DOHH2 (cell line): Measurements from ENCODE around the gene SEPTIN8.

ENCODE experiments used
- EZH2phosphoT487 ChIP-seq: fragments of 200-600 bp; sonication (generic); IDR thresholded peaks from 2 replicates; pipeline ENCODE4 v1.6.1; 2017; ENCODE audit warnings: borderline replicate concordance, mild to moderate bottlenecking, antibody characterized with exemption, low read length, moderate library complexity, mixed read lengths
- TF ChIP-seq, protein P1 (sequence below): fragments of 200-600 bp; sonication (generic); IDR thresholded peaks from one replicate; pipeline ENCODE4 v1.5.1; 2014; ENCODE audit warnings: antibody characterized with exemption, mild to moderate bottlenecking, low read depth, low read length; ENCODE audit not compliant: poor library complexity, severe bottlenecking

- TF ChIP-seq, protein P1, sequence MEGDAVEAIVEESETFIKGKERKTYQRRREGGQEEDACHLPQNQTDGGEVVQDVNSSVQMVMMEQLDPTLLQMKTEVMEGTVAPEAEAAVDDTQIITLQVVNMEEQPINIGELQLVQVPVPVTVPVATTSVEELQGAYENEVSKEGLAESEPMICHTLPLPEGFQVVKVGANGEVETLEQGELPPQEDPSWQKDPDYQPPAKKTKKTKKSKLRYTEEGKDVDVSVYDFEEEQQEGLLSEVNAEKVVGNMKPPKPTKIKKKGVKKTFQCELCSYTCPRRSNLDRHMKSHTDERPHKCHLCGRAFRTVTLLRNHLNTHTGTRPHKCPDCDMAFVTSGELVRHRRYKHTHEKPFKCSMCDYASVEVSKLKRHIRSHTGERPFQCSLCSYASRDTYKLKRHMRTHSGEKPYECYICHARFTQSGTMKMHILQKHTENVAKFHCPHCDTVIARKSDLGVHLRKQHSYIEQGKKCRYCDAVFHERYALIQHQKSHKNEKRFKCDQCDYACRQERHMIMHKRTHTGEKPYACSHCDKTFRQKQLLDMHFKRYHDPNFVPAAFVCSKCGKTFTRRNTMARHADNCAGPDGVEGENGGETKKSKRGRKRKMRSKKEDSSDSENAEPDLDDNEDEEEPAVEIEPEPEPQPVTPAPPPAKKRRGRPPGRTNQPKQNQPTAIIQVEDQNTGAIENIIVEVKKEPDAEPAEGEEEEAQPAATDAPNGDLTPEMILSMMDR, result no peak
- TF ChIP-seq EZH2phosphoT487, result no peak
Measured at GRCh38 chr5:132704875-132705274, 72.2 kb downstream of the SEPTIN8 start.
